Measurements from ENCODE around the gene TRIP11. TPM values are rescaled to one million over a fixed set of nuclear protein-coding genes. Genes with fewer than 3 reads are reported as not detected.

Gene TRIP11
- total and polyA plus RNA-seq, 8 donors = 3.5 to 135 (median 30.9) TPM

GRCh38 chr14:92014040-92014439 is 25.8 kb downstream of the TRIP11 start:
- Histone ChIP-seq H3K27me3 (no peaks in the 10 kb centered on the region), H3K9me3 (no peaks in the 10 kb centered on the region), H3K27ac (no peak overlapping the region), H3K36me3 (peaks cover 30 to 92% (median 80%) of the 10 kb centered on the region in 4 donors), H3K4me3 (no peak overlapping the region), H3K4me1 (peaks cover 0 to 20% (median 9%) of the 10 kb centered on the region in 4 donors)
- intact Hi-C loops (cut with DNase I; ENCODE audit: low total_unique reads) = no loop called here
- no peak for DNase-seq
- TF ChIP-seq EP300 (IDR thresholded peaks at IDR 0.05) = no peak
- no peak for TF ChIP-seq POLR2A (IDR thresholded peaks at IDR 0.05)
- TF ChIP-seq CTCF (IDR thresholded peaks at IDR 0.05) = no peak
- no peak for TF ChIP-seq POLR2AphosphoS5 (IDR thresholded peaks at IDR 0.05)

GRCh38 chr14:92012121-92012748 is 27.6 kb downstream of the TRIP11 start:
- no peaks in the 10 kb centered on the region for H3K27me3 ChIP-seq
- peaks cover 32 to 97% (median 89%) of the 10 kb centered on the region in 4 donors for H3K36me3 ChIP-seq
- peak in 1 of 2 donors; percentile 12 for DNase-seq
- no peaks in the 10 kb centered on the region for H3K9me3 ChIP-seq
- peak overlapping the region in 4 of 5 donors; percentile 18 to 46 (median 30) for H3K27ac ChIP-seq
- intact Hi-C loops (cut with DNase I; ENCODE audit: low total_unique reads) = no loop called here
- no peak overlapping the region for H3K4me3 ChIP-seq
- 31 to 49% (median 42%) methylated on average over 4 of the region's 4 CpGs for WGBS, 5 donors
- no peak for TF ChIP-seq POLR2A (IDR thresholded peaks at IDR 0.05)
- TF ChIP-seq POLR2AphosphoS5 (IDR thresholded peaks at IDR 0.05) = peak in 2 of 3 donors; percentile 10 to 40
- peaks cover 0 to 20% (median 9%) of the 10 kb centered on the region in 4 donors for H3K4me1 ChIP-seq

DNA sequence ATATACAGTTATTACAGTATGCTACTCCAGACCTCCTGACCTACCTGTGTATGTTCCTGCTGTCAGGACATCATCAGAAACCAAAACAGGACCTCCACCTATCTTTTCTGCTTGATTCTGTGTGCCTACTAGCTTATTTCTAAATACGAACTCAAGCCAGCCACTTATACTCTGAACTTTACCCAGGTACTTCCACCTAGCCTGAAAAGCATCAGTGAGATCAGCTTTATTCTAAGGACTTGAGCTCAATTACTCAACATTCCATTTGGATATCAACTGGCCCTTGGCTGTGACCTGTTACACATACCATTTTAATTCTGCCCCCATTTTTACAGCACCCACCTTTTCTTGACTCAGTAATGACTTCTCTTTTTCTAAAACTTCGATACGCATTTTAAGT is 29.2 kb downstream of the TRIP11 start:
- Histone ChIP-seq H3K27me3 (no peaks in the 10 kb centered on the region), H3K27ac (no peak overlapping the region), H3K9me3 (no peaks in the 10 kb centered on the region), H3K4me3 (no peak overlapping the region), H3K36me3 (peaks cover 27 to 97% (median 89%) of the 10 kb centered on the region in 4 donors), H3K4me1 (peaks cover 0 to 20% (median 9%) of the 10 kb centered on the region in 4 donors)
- TF ChIP-seq POLR2AphosphoS5 (IDR thresholded peaks at IDR 0.05) (no peak), CTCF (IDR thresholded peaks at IDR 0.05) (no peak), EP300 (IDR thresholded peaks at IDR 0.05) (no peak), POLR2A (IDR thresholded peaks at IDR 0.05) (no peak)
- 88 to 100% (median 92%) methylated on average over 3 of the region's 3 CpGs for WGBS, 5 donors
- intact Hi-C loops (cut with DNase I; ENCODE audit: low total_unique reads) = no loop called here
- DNase-seq = no peak

DNA sequence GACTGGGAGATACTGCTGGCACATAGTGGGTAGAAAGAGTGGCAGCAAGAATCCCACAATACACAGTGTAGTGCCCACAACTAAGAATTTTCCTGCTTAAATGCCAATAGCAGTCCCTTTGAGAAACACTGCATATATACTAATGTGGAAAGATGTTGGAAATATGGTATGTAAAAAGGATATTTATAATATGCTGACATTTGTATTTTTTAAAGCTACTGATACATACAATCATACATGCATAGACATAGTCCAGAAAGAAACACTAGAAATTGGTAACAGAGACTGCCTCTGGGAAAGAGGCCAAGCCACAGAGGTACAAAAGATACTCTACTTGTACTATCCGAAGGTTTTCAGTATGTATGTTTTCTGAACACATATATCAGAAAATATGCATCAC is 30.3 kb downstream of the TRIP11 start:
- no peaks in the 10 kb centered on the region for H3K9me3 ChIP-seq
- 33 to 56% (median 44%) methylated on average over 1 of the region's 1 CpG for WGBS, 5 donors
- TF ChIP-seq EP300 (IDR thresholded peaks at IDR 0.05) (no peak), CTCF (IDR thresholded peaks at IDR 0.05) (no peak)
- no peaks in the 10 kb centered on the region for H3K27me3 ChIP-seq
- H3K4me3 ChIP-seq = no peak overlapping the region
- no peak for DNase-seq
- H3K4me1 ChIP-seq = peaks cover 0 to 20% (median 9%) of the 10 kb centered on the region in 4 donors
- intact Hi-C loops (cut with DNase I; ENCODE audit: low total_unique reads) = no loop called here
- H3K36me3 ChIP-seq = peaks cover 22 to 97% (median 89%) of the 10 kb centered on the region in 4 donors
- H3K27ac ChIP-seq = no peak overlapping the region

DNA sequence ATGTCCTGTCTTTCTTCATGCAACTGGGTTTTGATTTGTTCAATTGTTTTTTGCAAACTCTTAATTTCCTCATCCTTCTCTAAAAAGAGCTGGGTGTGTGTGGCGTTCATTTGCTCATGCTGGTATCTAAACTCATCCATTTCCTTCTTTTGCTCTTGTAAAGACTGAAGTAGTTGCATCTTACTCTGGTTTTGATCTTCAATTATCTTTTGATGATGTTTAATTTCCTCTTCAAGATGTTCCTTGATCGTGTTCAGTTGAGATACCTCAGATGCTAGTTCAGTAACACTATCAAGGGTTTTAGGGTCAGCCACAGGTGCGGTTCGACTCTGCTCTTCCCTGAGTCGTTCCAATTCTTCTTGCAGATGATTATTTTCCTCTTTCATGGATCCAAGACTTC is 34.8 kb downstream of the TRIP11 start:
- Histone ChIP-seq H3K4me3 (no peak overlapping the region), H3K9me3 (no peaks in the 10 kb centered on the region), H3K36me3 (peaks cover 17 to 66% (median 56%) of the 10 kb centered on the region in 4 donors), H3K27ac (no peak overlapping the region), H3K27me3 (no peaks in the 10 kb centered on the region), H3K4me1 (peaks cover 0 to under 1% (median 0%) of the 10 kb centered on the region in 4 donors)
- intact Hi-C loops (cut with DNase I; ENCODE audit: low total_unique reads) = no loop called here
- WGBS, 5 donors = 93 to 97% (median 95%) methylated on average over 5 of the region's 5 CpGs
- DNase-seq = no peak
- TF ChIP-seq CTCF (IDR thresholded peaks at IDR 0.05) (no peak), EP300 (IDR thresholded peaks at IDR 0.05) (no peak), POLR2AphosphoS5 (IDR thresholded peaks at IDR 0.05) (no peak)
